GM12873 (cell line): ENCODE data around the gene OLFM3.

ENCODE experiments used
- CTCF ChIP-seq: IDR thresholded peaks from 2 replicates; pipeline ENCODE4 v1.5.1; 2012; ENCODE audit warnings: low read depth, mild to moderate bottlenecking, moderate library complexity, low read length, control low read depth; ENCODE audit not compliant: insufficient read depth; ENCODE audit errors: missing control alignments

Gene OLFM3

DNA sequence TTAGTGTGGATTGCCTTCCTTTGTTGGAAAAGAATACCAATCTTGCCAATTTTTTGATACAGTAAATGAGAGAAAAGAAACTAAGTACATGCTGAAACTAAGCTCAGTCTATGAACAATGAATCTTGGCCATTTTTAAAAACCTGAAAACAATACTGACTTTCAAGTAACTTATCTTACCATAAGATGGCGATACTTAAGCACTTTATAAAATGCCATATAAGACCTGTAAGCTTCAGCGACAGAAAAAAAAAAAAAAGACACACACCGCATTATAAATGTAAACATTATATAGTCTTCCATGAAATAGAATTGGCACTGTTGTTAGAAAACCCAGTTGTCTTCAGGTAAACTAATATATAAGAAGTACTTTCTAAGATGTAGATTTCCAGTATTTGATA is 3.0 kb downstream of the OLFM3 start:
- no peak for TF ChIP-seq CTCF

DNA sequence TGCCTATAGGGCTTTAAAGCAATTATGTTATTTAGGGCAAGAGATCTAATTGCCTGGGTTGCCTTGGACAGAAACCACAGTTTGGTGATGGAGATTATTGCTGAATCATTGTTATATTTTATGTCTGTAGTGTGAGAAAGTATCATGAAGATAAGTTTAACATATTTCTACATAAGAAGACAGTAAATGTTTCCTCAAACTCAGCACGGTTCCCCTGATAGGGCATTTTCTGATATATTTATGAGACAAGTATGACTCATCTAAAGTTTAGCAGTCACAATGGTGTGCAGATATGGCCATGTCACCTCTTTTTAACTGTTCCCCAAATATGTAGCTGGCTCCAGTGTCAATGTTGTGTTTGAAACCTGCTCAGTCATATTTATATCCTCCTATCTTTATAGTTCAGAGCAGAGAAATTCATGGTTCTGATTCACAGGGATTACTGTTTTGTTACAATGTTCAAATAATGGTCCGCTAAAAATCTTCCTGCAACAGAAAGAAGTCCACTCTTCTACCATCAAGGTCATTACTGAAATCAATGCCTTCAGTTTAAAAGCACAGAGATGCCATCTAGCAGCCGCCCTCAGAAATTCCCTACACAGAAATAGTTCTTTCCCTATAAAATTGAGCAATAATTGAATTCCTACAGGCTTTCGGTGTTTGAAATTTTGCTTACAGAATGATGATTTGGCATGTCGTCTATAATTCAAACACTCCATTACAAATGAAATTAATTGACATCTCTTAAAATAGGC is 3.7 kb downstream of the OLFM3 start:
- TF ChIP-seq CTCF = no peak

GRCh38 chr1:101980974-101981373 is 15.8 kb downstream of the OLFM3 start:
- TF ChIP-seq CTCF = no peak

GRCh38 chr1:101977266-101977665 is 19.5 kb downstream of the OLFM3 start:
- no peak for TF ChIP-seq CTCF

- TF ChIP-seq CTCF = no peak
These were observed 20.6 kb downstream of the OLFM3 start for GRCh38 chr1:101976161-101976560.

GRCh38 chr1:101975371-101975770 is 21.4 kb downstream of the OLFM3 start:
- TF ChIP-seq CTCF = no peak

DNA sequence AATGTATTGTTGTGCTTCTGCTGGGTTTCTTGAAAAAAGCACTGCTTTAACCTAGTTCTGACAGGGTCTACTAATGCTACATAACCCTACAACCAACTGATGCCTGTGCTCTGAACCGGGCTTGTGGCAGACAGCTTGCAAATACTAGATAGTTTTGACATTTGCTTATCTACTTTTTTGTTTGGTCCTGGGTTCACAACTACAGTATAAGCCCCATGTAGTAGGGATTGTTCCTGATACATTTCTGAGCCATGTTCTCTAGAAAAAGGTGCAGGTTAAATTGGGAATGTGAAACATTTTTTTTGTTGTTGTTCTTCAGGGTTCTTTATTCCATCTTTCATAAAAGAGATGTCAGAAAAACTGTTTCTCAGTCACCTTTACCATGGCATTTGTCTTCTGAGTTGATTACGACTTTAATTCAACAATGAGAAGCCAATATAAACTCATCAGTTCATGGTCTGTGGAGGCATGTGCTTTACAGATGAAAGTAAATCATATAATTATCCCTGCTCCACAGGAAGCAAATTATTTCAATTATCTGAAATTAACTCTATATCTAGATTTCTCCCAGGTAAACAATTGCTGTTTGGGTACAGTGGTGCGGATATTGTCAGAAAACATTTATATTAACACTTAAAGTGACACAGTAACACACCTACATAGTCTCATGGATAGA is 22.0 kb downstream of the OLFM3 start:
- no peak for TF ChIP-seq CTCF
